ENCODE results near the gene SLC16A3. TPM values are rescaled to one million over a fixed set of nuclear protein-coding genes. Genes with fewer than 3 reads are reported as not detected.
"Not testable (repeated sequence)": the region's sequence is repeated elsewhere in the genome, so short reads cannot be mapped to it uniquely, and the experiment has no call there.

Gene SLC16A3
- total RNA-seq, 4 donors from 2014 or later = 42.1 to 75.5 (median 44.2) TPM

GRCh38 chr17:82252511-82253178, 23.8 kb downstream of the SLC16A3 start:
- no peak for DNase-seq
- peaks cover 0 to 3% of the 10 kb centered on the region in 2 donors for H3K4me1 ChIP-seq
- 95 to 96% methylated on average over 16 to 20 of the region's 28 CpGs for WGBS, 2 donors
- TF ChIP-seq POLR2A (IDR thresholded peaks at IDR 0.05) = no peak
- no peak for TF ChIP-seq CTCF (IDR thresholded peaks at IDR 0.05)
- no peaks in the 10 kb centered on the region for H3K9me3 ChIP-seq
- H3K4me3 ChIP-seq (replicated peaks in 1 of 3) = no peak overlapping the region
- H3K36me3 ChIP-seq = peaks cover 67 to 78% of the 10 kb centered on the region in 2 donors
- H3K27ac ChIP-seq = no peak overlapping the region
- no peaks in the 10 kb centered on the region for H3K27me3 ChIP-seq
- intact Hi-C loops (cut with DNase I) = no loop called here

- 92 to 97% methylated on average over 12 of the region's 12 CpGs for WGBS, 2 donors
- Histone ChIP-seq H3K9me3 (no peaks in the 10 kb centered on the region), H3K27me3 (no peaks in the 10 kb centered on the region), H3K36me3 (peaks cover 62 to 76% of the 10 kb centered on the region in 2 donors), H3K27ac (no peak overlapping the region), H3K4me3 (replicated peaks in 1 of 3) (no peak overlapping the region), H3K4me1 (no peaks in the 10 kb centered on the region)
- no peak for TF ChIP-seq CTCF (IDR thresholded peaks at IDR 0.05)
- intact Hi-C loops (cut with DNase I) = no loop called here
- DNase-seq = no peak
Observed at GRCh38 chr17:82253179-82253544, 24.3 kb downstream of the SLC16A3 start.

GRCh38 chr17:82254096-82254495, 25.3 kb downstream of the SLC16A3 start:
- H3K9me3 ChIP-seq; H3K27me3 ChIP-seq; H3K4me3 ChIP-seq (replicated peaks in 1 of 3); H3K4me1 ChIP-seq; H3K27ac ChIP-seq; intact Hi-C loops (cut with DNase I); DNase-seq: not testable (repeated sequence)
- peaks cover 52 to 72% of the 10 kb centered on the region in 2 donors for H3K36me3 ChIP-seq
- WGBS, 2 donors = 98 to 100% methylated on average over 3 to 18 of the region's 39 CpGs

- H3K36me3 ChIP-seq = peaks cover 51 to 72% of the 10 kb centered on the region in 2 donors
- H3K4me1 ChIP-seq; H3K27ac ChIP-seq; H3K9me3 ChIP-seq; intact Hi-C loops (cut with DNase I); H3K27me3 ChIP-seq; DNase-seq; H3K4me3 ChIP-seq (replicated peaks in 1 of 3): not testable (repeated sequence)
- 97 to 98% methylated on average over 21 to 29 of the region's 33 CpGs for WGBS, 2 donors
Observed at GRCh38 chr17:82254746-82255145, 25.9 kb downstream of the SLC16A3 start.

DNA sequence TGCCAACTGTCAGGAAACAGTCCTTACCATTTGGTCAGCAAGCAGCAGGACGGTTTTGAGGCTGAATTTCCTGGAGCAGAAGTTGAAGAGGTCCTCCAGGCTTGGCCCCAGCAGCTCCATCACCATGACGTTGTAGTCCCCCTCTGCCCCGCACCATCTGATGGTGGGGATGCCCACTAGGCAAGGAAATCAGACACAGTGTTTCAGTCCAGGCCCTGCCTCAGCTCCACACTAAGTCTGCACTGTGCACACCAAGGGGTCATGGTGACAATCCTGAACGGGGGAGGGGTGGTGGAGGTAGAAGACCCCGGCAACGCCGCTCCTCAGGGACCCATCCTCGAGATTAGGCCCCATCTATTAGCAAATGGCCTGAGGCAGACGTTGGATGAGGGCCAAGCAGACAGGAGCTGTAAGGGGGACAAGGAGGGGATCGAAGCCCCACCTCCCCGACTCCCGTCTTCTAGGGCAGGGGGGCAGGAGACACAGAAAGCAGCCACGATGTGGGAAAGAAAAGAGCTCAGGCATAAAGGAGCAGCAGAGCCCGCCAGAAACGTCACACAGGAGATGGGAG, 26.6 kb downstream of the SLC16A3 start:
- WGBS, 2 donors = 72 to 88% methylated on average over 13 to 15 of the region's 15 CpGs
- Histone ChIP-seq H3K4me1 (no peaks in the 10 kb centered on the region), H3K27me3 (no peaks in the 10 kb centered on the region), H3K9me3 (no peaks in the 10 kb centered on the region), H3K36me3 (peaks cover 44 to 72% of the 10 kb centered on the region in 2 donors), H3K27ac (no peak overlapping the region), H3K4me3 (replicated peaks in 1 of 3) (no peak overlapping the region)
- no peak for TF ChIP-seq POLR2A (IDR thresholded peaks at IDR 0.05)
- no peak for TF ChIP-seq CTCF (IDR thresholded peaks at IDR 0.05)
- intact Hi-C loops (cut with DNase I) = no loop called here
- DNase-seq = no peak

GRCh38 chr17:82256242-82256885, 27.5 kb downstream of the SLC16A3 start:
- 94 to 96% methylated on average over 14 of the region's 14 CpGs for WGBS, 2 donors
- H3K27ac ChIP-seq = no peak overlapping the region
- no peaks in the 10 kb centered on the region for H3K27me3 ChIP-seq
- no peak for TF ChIP-seq POLR2A (IDR thresholded peaks at IDR 0.05)
- DNase-seq = no peak
- no peaks in the 10 kb centered on the region for H3K4me1 ChIP-seq
- H3K4me3 ChIP-seq (replicated peaks in 1 of 3) = no peak overlapping the region
- peaks cover 43 to 72% of the 10 kb centered on the region in 2 donors for H3K36me3 ChIP-seq
- intact Hi-C loops (cut with DNase I) = no loop called here
- no peaks in the 10 kb centered on the region for H3K9me3 ChIP-seq
